Cortex of kidney (tissue), 1 donor: ENCODE results near the gene NR2F2.
"Not testable (repeated sequence)": the region's sequence is repeated elsewhere in the genome, so short reads cannot be mapped to it uniquely, and the experiment has no call there.

Experiments used
- DNase-seq: peaks from one replicate; lab custom pipeline; 2025; lab: John Stamatoyannopoulos, UW

The NR2F2 gene

GRCh38 chr15:96367311-96368200, 37.1 kb downstream of the NR2F2 start:
- DNase-seq = no peak

DNA sequence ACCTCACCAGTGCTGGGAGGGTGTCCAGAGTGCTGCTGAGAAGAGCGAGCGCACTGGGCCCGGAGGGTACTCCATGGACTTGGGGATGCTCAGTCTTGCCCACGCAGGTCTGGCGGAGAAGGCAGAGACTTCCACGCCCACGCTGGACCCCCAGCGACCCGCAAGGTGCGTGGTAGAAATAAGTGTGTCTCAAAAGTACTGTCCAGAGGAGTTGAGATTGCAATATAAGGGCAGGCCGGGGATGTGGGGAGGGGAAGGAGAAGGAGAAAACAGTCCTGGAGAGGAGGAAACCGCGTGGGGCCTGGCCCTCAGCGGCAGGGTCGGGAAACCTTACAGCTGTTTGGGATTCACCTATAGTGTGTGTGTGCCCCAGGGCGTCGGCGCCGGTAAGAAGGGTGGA, 38.9 kb downstream of the NR2F2 start:
- no peak for DNase-seq

DNA sequence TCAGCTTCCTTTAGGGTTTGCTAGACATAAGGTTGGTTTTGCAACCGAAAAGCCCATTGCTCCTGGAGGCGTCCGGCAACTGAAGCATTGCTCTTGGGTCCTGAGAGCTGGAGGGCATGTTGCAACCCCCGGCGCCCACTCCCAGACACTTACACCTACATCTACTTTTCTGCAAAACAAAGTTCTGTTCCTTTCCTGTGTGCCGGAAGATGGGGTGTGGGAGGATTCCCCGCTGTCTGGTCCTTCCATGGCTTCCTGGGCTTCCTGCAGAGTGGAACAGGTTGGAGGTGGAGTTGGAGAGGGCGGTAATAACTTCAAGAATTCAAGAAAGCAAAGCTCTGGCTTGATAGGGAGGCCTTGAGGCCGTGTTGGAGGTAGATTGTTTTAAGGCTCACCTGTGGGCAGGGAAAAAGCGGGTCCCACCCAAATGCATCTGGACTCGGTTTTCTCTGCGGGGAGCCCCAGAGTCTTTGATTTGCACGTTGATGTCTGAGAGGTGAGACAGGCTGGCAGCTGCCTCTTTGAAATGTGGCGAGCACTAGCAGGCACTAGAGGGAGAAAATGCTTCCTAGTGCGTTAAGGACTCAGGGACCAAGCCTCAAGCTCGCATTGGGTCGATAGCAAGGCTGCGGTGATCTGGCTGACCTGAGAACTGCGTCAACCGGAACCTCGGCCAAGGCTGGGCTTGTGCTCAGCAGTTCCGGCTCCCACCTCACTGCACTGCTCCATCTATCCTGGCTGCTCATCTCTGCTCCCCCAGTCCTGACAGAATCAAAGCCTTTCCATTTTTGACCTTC, 39.5 kb downstream of the NR2F2 start:
- DNase-seq = no peak

DNA sequence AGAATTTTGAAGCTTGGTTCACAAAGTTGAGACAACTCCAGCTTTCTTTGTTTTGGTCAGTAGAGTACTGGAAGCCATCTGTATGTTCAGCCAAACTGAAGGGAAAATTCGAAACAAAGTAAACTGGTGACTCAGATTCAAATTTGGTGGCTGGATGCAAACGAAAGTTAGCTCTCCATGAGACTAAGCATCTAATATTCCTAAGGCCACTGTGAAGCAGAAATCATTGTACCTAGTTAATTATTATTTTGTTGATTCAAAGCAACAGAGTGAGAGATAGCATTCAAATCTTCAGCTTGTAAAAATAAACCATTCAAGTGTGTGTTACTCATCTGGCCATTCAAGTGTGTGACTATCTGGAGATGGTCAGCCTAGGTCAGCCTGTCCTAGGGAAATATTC, 42.1 kb downstream of the NR2F2 start:
- DNase-seq = no peak

DNA sequence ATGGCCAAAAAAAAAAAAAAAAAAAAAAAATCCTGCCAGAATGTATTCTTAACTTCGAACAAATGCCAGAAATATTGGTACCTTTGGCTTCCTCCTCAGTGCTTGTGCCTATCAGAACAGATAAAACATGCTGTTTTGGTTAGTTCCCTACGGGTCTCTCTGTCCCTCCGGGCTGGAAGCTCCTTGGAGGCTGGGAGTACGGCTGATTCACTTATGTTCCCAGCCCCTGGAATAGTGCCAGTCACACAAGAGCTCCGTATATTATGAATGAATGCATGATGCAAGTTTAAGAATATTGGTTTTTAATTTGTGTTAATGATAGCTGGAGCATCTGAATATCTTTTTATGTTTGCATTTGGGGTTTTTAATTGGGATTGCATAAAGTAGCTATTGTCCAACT, 44.0 kb downstream of the NR2F2 start:
- no peak for DNase-seq

DNA sequence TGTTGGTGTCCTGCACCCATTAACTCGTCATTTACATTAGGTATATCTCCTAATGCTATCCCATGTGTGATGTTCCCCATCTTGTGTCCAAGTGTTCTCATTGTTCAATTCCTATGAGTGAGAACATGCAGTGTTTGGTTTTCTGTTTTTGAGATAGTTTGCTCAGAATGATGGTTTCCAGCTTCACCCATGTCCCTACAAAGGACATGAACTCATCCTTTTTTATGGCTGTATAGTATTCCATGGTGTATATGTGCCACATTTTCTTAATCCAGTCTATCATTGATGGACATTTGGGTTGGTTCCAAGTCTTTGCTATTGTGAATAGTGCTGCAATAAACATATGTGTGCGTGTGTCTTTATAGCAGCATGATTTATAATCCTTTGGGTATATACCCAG, 49.1 kb downstream of the NR2F2 start:
- not testable (repeated sequence) for DNase-seq

DNA sequence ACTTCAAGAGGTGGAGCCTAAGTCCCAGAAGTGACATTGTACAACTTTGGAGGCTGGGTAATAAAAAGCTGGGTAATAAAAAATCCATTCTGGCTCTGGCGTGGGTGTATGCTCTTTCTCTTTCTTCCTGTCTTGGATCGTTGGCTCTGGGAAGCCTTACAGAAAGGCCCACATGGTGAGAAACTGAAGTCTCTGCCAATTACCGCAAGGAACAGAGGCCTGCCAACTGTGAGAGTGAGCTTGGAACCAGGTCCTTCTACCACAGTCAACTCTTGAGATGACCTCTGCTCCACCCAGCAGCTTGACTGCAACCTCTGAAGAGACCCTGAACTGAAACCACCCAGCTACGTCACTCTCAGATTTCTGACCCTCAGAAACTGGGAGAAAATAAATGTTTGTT, 51.0 kb downstream of the NR2F2 start:
- DNase-seq = no peak

DNA sequence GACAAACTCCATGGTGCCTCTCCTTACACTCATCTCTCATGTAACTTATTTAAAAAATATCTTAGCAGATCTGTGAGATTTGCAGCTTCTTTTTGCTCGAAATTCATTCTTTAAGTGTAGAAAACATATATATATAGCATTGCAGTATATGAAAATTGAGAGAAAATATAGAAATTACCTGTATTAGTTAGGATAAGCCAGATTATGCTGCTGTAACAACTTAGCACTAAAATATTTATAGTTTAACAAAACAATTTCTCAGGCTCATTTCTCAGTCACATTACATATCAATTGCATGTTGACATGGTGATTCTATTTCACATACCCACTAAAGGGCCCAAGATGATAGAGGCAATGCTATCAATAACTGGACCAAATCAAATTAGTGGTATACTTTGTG, 54.7 kb downstream of the NR2F2 start:
- DNase-seq = no peak

GRCh38 chr15:96388673-96389072, 58.2 kb downstream of the NR2F2 start:
- no peak for DNase-seq
